BE2C (cell line): Measurements from ENCODE around the gene CCDC141.
"Not testable (repeated sequence)": the region's sequence is repeated elsewhere in the genome, so short reads cannot be mapped to it uniquely, and the experiment has no call there.

Source experiments
- DNase-seq: peaks from one replicate; pipeline ENCODE4 v3.0.0-alpha.2; 2020
- H3K27me3 ChIP-seq: fragments of 250-450 bp; sonication (Bioruptor Pico); 2 replicates; pipeline ENCODE4 v1.5.1; 2020; ENCODE audit warnings: mild to moderate bottlenecking
- H3K36me3 ChIP-seq: fragments of 250-450 bp; sonication (Bioruptor Pico); 2 replicates; pipeline ENCODE4 v1.5.1; 2020; ENCODE audit warnings: mild to moderate bottlenecking
- H3K4me1 ChIP-seq: fragments of 250-450 bp; sonication (Bioruptor Pico); 2 replicates; pipeline ENCODE4 v1.5.1; 2020
- H3K4me3 ChIP-seq: 2 replicates; pipeline ENCODE4 v1.5.1; 2011; ENCODE audit warnings: low read depth, low read length
- H3K9me3 ChIP-seq: fragments of 250-450 bp; sonication (Bioruptor Pico); 2 replicates; pipeline ENCODE4 v1.5.1; 2020
- TF ChIP-seq, protein P1 (sequence below): IDR thresholded peaks from 2 replicates; pipeline ENCODE4 v1.5.1; 2012; ENCODE audit warnings: mild to moderate bottlenecking, low read depth, low read length

The CCDC141 gene

DNA sequence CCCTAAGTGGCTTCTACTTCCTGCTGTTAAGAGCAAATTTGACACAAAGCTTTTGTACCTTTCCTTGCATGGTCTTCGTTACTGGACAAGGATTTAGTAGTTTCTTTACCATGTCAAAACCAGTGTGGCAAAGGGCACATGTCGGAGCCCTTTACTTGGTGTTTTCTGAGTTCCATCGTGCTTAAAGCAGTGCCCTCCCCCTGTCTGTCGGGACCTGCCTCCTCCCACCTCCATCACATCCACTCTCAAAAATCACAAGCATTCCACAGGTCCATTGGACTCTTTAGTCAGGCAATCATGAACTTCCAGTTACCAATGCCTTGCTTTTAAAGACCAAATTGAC, 763 bp downstream of the CCDC141 start:
- DNase-seq: no peak
- Histone ChIP-seq H3K9me3 (no peaks in the 10 kb centered on the region), H3K4me3 (no peak overlapping the region), H3K4me1 (no peaks in the 10 kb centered on the region), H3K27me3 (no peaks in the 10 kb centered on the region), H3K36me3 (no peaks in the 10 kb centered on the region)
- TF ChIP-seq, protein P1, sequence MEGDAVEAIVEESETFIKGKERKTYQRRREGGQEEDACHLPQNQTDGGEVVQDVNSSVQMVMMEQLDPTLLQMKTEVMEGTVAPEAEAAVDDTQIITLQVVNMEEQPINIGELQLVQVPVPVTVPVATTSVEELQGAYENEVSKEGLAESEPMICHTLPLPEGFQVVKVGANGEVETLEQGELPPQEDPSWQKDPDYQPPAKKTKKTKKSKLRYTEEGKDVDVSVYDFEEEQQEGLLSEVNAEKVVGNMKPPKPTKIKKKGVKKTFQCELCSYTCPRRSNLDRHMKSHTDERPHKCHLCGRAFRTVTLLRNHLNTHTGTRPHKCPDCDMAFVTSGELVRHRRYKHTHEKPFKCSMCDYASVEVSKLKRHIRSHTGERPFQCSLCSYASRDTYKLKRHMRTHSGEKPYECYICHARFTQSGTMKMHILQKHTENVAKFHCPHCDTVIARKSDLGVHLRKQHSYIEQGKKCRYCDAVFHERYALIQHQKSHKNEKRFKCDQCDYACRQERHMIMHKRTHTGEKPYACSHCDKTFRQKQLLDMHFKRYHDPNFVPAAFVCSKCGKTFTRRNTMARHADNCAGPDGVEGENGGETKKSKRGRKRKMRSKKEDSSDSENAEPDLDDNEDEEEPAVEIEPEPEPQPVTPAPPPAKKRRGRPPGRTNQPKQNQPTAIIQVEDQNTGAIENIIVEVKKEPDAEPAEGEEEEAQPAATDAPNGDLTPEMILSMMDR: no peak

DNA sequence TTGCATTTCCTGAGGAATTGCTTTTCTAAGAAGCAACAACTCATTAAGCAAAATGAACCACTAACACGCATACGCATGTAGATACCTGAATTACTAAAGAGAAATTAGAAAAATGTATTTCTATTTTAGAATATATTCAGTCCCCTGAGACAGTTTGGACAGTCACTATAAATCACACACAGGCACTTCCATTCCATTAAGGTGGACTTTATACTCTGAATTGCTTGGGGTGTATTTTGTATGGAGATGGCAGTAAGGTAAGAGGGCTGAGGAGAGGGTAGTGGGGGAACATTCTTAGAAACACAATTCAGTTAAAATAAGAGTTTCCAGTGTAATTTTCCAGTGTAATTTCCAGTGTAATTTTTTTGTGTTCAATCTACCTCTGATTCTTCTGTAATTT, 1.8 kb downstream of the CCDC141 start:
- no peak overlapping the region for H3K4me3 ChIP-seq

DNA sequence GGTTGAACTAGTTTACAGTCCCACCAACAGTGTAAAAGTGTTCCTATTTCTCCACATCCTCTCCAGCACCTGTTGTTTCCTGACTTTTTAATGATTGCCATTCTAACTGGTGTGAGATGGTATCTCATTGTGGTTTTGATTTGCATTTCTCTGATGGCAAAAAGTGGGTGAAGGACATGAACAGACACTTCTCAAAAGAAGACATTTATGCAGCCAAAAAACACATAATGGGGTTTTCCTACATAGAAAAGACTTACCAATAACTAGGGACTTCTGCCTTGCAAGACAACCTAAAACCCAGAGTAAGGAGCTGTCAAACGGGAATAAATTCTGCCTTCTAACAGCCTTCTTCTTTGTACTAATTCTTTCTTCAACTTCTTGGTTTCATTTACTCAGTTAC, 4.3 kb downstream of the CCDC141 start:
- H3K4me1 ChIP-seq, H3K9me3 ChIP-seq, DNase-seq, H3K4me3 ChIP-seq, H3K36me3 ChIP-seq, H3K27me3 ChIP-seq: not testable (repeated sequence)

More for the DNA sequence above, 1.8 kb downstream of the CCDC141 start:
- Histone ChIP-seq H3K4me1 (no peaks in the 10 kb centered on the region), H3K27me3 (no peaks in the 10 kb centered on the region), H3K36me3 (no peaks in the 10 kb centered on the region), H3K9me3 (no peaks in the 10 kb centered on the region)
- TF ChIP-seq, protein P1: no peak
- no peak for DNase-seq

DNA sequence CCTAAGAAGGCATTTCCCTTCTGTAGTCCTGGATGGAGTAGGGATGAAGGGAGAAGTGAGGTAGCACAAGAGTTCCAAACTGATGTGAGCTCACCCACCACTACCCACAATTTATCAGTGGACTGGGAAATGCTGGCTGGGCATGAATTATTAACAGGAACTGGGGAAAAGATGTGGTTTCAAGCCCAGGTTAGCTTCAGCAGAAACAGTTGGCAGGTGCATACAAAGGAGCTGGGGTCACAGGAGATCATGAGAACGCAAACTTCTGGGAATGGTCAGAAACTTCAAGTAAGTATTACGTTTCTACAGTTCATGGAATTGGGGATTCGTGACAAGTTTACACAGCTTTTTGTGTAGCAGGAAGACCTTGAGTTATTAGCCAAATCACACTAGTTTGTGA, 5.4 kb downstream of the CCDC141 start:
- H3K9me3 ChIP-seq: no peaks in the 10 kb centered on the region

DNA sequence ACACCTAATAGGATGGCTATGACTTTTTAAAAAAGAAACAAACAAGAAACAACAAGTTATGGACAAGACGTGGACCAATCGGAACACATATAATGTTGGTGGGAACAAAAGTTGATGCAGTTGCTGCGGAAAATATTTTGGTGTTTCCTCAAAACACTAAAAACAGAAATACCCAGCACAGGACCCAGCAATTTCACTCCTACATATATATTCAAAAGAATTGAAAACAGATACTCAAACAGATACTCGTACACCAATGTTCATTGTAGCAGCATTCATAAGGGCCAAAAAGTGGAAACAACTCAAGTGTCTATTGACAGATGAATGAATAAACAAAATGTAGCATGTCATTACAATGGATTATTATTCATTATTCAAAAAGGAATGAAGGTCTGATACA, 12.1 kb downstream of the CCDC141 start:
- no peak for DNase-seq
- H3K27me3 ChIP-seq: no peaks in the 10 kb centered on the region
- TF ChIP-seq, protein P1: no peak
- H3K4me1 ChIP-seq: no peaks in the 10 kb centered on the region
- no peaks in the 10 kb centered on the region for H3K36me3 ChIP-seq
- no peak overlapping the region for H3K4me3 ChIP-seq
- no peaks in the 10 kb centered on the region for H3K9me3 ChIP-seq

More for the DNA sequence above, 5.4 kb downstream of the CCDC141 start:
- no peak overlapping the region for H3K4me3 ChIP-seq
- H3K27me3 ChIP-seq: no peaks in the 10 kb centered on the region
- DNase-seq: no peak
- no peaks in the 10 kb centered on the region for H3K4me1 ChIP-seq
- TF ChIP-seq, protein P1: no peak
- H3K36me3 ChIP-seq: no peaks in the 10 kb centered on the region

DNA sequence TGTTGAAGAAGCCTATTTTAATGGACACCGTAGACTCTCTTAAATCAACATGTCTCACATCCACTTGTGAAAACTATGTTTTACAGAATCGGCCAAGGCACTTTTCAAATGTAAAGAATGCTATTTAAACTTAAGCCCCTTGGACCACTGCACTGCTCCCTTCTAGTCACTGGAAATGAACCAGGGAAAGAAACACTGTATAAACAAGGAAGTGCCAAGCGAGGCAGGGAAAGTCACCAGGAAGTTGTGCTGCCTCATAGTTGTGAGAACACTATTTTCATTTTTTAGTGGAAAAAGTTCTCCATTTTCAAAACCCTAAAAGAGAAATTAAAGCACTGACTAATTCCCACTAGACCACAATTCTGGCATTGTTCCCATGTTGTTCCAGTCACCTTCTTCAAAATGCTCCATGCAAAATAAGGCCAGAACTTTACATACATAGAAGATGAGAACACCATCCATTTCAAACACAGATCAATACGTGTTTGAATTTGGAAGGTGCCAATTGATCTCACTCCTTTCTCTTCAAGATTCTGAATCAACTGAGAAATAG, 13.5 kb downstream of the CCDC141 start:
- H3K4me1 ChIP-seq: no peaks in the 10 kb centered on the region
- H3K36me3 ChIP-seq: no peaks in the 10 kb centered on the region
- no peak overlapping the region for H3K4me3 ChIP-seq
- no peaks in the 10 kb centered on the region for H3K27me3 ChIP-seq
- no peak for DNase-seq
- TF ChIP-seq, protein P1: no peak
- no peaks in the 10 kb centered on the region for H3K9me3 ChIP-seq
